Hepatocyte (in vitro differentiated cells): ENCODE results near the gene NPR1. TPM values are rescaled to one million over a fixed set of nuclear protein-coding genes. Genes with fewer than 3 reads are reported as not detected.
"Not testable (repeated sequence)": the region's sequence is repeated elsewhere in the genome, so short reads cannot be mapped to it uniquely, and the experiment has no call there.

ENCODE experiments used
- DNase-seq: peaks from one replicate; pipeline ENCODE4 v3.0.0-alpha.2; 2016; ENCODE audit warnings: low spot score
- H2AFZ ChIP-seq: fragments of 200-600 bp; sonication (generic); 2 replicates; pipeline ENCODE4 v1.6.0; 2016; ENCODE audit warnings: antibody characterized with exemption, mild to moderate bottlenecking
- H3K27ac ChIP-seq: fragments of 200-600 bp; sonication (generic); 2 replicates; pipeline ENCODE4 v1.5.1; 2016; ENCODE audit warnings: mild to moderate bottlenecking
- H3K27me3 ChIP-seq: fragments of 200-600 bp; sonication (generic); 2 replicates; pipeline ENCODE4 v1.6.1; 2016
- H3K36me3 ChIP-seq: fragments of 200-600 bp; sonication (generic); replicated peaks from 2 replicates; pipeline ENCODE4 v1.5.1; 2016; ENCODE audit warnings: low read depth; ENCODE audit not compliant: insufficient read depth
- H3K4me1 ChIP-seq: fragments of 200-600 bp; sonication (generic); 2 replicates; pipeline ENCODE4 v1.5.1; 2016; ENCODE audit warnings: mild to moderate bottlenecking, moderate library complexity; ENCODE audit not compliant: insufficient read depth
- H3K4me2 ChIP-seq: fragments of 200-600 bp; sonication (generic); 2 replicates; pipeline ENCODE4 v1.6.0; 2016
- H3K4me3 ChIP-seq: fragments of 200-600 bp; sonication (generic); 2 replicates; pipeline ENCODE4 v1.5.1; 2016; ENCODE audit warnings: mild to moderate bottlenecking
- H3K79me2 ChIP-seq: fragments of 200-600 bp; sonication (generic); 2 replicates; pipeline ENCODE4 v1.6.0; 2017; ENCODE audit warnings: mild to moderate bottlenecking
- H3K9me2 ChIP-seq: fragments of 200-600 bp; sonication (generic); replicated peaks from 2 replicates; pipeline ENCODE4 v1.6.0; 2017; ENCODE audit warnings: mild to moderate bottlenecking; ENCODE audit not compliant: insufficient read depth
- H3K9me3 ChIP-seq: fragments of 200-600 bp; sonication (generic); 2 replicates; pipeline ENCODE4 v1.5.1; 2016; ENCODE audit warnings: low read depth, mild to moderate bottlenecking
- H4K20me1 ChIP-seq: fragments of 200-600 bp; sonication (generic); 2 replicates; pipeline ENCODE4 v1.6.0; 2016; ENCODE audit warnings: mild to moderate bottlenecking; ENCODE audit not compliant: insufficient read depth, poor library complexity, severe bottlenecking
- EZH2 ChIP-seq: fragments of 200-600 bp; sonication (generic); IDR thresholded peaks from 2 replicates; pipeline ENCODE4 v1.6.1; 2016; ENCODE audit warnings: antibody characterized with exemption, mild to moderate bottlenecking, borderline replicate concordance
- EZH2phosphoT487 ChIP-seq: fragments of 200-600 bp; sonication (generic); IDR thresholded peaks from one replicate; pipeline ENCODE4 v1.6.1; 2018; ENCODE audit warnings: antibody characterized with exemption, mild to moderate bottlenecking, low read depth, moderate library complexity; ENCODE audit not compliant: unreplicated experiment, severe bottlenecking
- WGBS: methylation state at CpG from one replicate; pipeline ENCODE4 v1.1.6; 2016; ENCODE audit warnings: low lambda C conversion rate; ENCODE audit errors: missing lambda C conversion rate; 5-methylcytosine and 5-hydroxymethylcytosine counted together
- polyA plus RNA-seq: library from polyadenylated mRNA; unstranded; fragments of >200 nt; fragmentation: Nextera tagmentation; extraction: Ambion mirVana; gene quantifications from 2 replicates; pipeline ENCODE4 v1.2.1, GENCODE V29; 2016
- total RNA-seq: library from RNA; depleted of rRNA; stranded (reverse); fragments of >200 nt; gene quantifications from 2 replicates; pipeline ENCODE4 v1.2.3, GENCODE V29; 2014
- TF ChIP-seq, protein P1 (sequence below): fragments of 200-600 bp; sonication (generic); IDR thresholded peaks from 2 replicates; pipeline ENCODE4 v1.5.1; 2016; ENCODE audit warnings: antibody characterized with exemption, mild to moderate bottlenecking; ENCODE audit not compliant: poor library complexity

NPR1 gene
- total and polyA plus RNA-seq, 2 experiments from 2014 or later = 2.8 to 3.0 TPM

DNA sequence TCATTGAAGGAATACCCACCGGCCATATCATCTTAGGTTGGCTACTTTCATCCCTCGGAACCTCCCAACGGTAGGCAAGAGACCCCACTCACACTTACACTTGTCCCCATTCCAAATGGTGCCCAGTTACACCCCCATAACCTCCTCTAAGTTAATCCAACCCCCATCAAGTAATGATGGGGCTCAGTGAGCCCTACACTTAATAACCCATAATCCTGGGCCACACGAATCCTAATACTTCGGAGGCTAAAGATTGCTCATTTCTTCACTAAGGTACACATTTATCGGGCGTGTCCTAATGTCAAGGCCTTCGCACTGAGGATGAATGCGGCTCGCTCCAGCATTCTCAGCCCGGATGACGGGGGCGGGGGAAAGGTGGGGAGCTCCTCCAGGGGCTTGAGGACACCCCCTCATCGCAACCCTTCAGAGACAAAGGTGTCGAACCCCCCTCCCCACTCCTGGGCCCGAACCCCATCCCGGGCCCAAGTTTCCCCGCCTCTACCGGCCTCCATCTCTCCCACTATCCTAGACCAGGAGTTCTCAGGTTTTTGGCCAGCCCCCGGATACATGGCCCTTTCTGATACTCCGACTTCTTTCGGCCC lies 8.1 kb upstream of the NPR1 start:
- no peak overlapping the region for H2AFZ ChIP-seq
- H3K9me3 ChIP-seq = no peaks in the 10 kb centered on the region
- no peaks in the 10 kb centered on the region for H3K27me3 ChIP-seq
- H3K4me3 ChIP-seq = peak overlapping the region; percentile 23
- DNase-seq = no peak
- WGBS = 3% methylated on average over 15 of the region's 22 CpGs
- H3K4me2 ChIP-seq = peak overlapping the region; percentile 88
- H3K27ac ChIP-seq = peak overlapping the region; percentile 75
- TF ChIP-seq EZH2 (no peak), EZH2phosphoT487 (no peak)
- TF ChIP-seq, protein P1, sequence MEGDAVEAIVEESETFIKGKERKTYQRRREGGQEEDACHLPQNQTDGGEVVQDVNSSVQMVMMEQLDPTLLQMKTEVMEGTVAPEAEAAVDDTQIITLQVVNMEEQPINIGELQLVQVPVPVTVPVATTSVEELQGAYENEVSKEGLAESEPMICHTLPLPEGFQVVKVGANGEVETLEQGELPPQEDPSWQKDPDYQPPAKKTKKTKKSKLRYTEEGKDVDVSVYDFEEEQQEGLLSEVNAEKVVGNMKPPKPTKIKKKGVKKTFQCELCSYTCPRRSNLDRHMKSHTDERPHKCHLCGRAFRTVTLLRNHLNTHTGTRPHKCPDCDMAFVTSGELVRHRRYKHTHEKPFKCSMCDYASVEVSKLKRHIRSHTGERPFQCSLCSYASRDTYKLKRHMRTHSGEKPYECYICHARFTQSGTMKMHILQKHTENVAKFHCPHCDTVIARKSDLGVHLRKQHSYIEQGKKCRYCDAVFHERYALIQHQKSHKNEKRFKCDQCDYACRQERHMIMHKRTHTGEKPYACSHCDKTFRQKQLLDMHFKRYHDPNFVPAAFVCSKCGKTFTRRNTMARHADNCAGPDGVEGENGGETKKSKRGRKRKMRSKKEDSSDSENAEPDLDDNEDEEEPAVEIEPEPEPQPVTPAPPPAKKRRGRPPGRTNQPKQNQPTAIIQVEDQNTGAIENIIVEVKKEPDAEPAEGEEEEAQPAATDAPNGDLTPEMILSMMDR = no peak
- peaks cover 8% of the 10 kb centered on the region for H3K4me1 ChIP-seq
- H3K36me3 ChIP-seq = no peaks in the 10 kb centered on the region
- no peaks in the 10 kb centered on the region for H4K20me1 ChIP-seq
- peaks cover 30% of the 10 kb centered on the region for H3K79me2 ChIP-seq
- H3K9me2 ChIP-seq = no peaks in the 10 kb centered on the region

DNA sequence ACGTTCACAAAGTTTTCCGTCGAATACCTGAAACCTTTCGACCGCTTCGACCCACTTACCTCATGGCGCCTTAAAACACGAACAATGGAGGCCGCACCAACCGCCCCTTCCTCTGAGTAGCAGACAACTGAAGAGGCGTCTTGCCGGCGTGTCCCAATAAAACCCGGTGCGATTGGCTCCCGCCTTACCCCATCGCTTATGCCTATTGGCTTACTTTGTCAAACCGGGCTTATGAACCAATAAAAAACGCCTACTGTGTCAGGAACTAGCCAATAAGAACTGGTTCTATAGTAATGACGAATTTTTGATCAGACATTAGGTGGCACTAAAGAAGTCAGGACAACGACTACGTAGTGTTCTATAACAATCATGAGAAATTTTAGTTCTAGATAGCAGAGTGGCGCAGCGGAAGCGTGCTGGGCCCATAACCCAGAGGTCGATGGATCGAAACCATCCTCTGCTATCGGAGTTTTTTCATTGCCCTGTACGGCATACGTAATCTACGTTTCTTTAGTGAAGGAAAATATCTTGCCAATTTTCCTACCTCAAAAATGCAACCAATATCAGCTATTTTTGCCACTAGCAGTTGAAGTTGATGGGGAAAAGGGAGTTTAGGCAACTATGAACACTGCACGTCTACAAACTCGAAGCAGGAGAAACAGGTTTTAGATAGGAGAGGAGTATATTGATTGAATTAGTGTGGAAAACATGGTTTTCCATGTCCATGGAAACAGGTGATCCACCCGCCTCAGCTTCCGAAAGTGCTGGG lies 7.4 kb upstream of the NPR1 start, which contains the start of gene ILF2:
Gene ILF2, minus strand, starts transcription at position 135 of the 769 bp plus-strand sequence. Its CDS starts 71 bp downstream, at position 64.
- peaks cover 8% of the 10 kb centered on the region for H3K4me1 ChIP-seq
- WGBS = under 1% methylated on average over 35 of the region's 35 CpGs
- H3K27me3 ChIP-seq = no peaks in the 10 kb centered on the region

DNA sequence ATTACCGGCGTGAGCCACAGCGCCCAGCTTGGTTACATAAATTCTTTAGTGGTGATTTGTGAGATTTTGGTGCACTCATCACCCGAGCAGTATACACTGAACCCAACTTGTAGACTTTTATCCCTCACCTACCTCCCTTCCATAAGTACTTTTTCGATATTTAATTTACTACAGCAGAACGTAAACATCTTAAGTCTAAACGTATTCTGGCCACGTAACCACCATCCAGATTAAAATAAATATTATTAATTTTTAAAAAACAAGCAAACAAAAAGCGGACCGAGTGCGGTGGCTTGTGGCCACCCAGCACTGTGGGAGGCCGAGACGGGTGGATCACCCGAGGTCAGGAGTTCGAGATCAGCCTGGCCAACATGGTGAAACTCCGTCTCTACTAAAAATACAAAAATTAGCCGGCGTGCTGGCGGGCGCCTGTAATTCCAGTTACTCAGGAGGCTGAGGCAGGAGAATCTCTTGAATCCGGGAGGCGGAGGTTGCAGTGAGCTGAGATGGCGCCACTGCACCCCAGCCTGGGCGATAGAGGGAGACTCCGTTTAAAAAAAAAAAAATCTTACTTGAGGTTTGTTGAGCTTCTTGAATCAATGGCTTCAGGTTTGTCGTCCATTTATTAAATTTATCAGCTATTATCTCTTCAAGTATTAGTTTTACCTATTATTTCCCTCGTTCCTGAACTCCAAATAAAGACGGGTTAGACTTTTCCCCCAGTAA lies 6.7 kb upstream of the NPR1 start:
- H4K20me1 ChIP-seq, H3K9me3 ChIP-seq, H3K4me1 ChIP-seq, H3K9me2 ChIP-seq, DNase-seq, H3K27me3 ChIP-seq, H3K36me3 ChIP-seq: not testable (repeated sequence)
- H3K4me2 ChIP-seq = peak overlapping the region; percentile 71
- H3K79me2 ChIP-seq = peaks cover 30% of the 10 kb centered on the region
- 9% methylated on average over 28 of the region's 28 CpGs for WGBS
- peak overlapping the region; percentile 65 for H2AFZ ChIP-seq
- peak overlapping the region; percentile 27 for H3K4me3 ChIP-seq
- H3K27ac ChIP-seq = peak overlapping the region; percentile 67

More for the DNA sequence above, 7.4 kb upstream of the NPR1 start, which contains the start of gene ILF2:
- no peaks in the 10 kb centered on the region for H3K9me2 ChIP-seq
- TF ChIP-seq EZH2phosphoT487 (no peak), EZH2 (no peak)
- TF ChIP-seq, protein P1 = no peak
- peak; percentile 97 for DNase-seq
- H2AFZ ChIP-seq = peak within 1 kb of the TSS; percentile 65
- H3K27ac ChIP-seq = peak within 1 kb of the TSS; percentile 75
- no peaks in the 10 kb centered on the region for H3K36me3 ChIP-seq
- no peaks in the 10 kb centered on the region for H4K20me1 ChIP-seq
- H3K9me3 ChIP-seq = no peaks in the 10 kb centered on the region
- H3K79me2 ChIP-seq = peaks cover 30% of the 10 kb centered on the region
- H3K4me3 ChIP-seq = peak within 1 kb of the TSS; percentile 27
- peak within 1 kb of the TSS; percentile 88 for H3K4me2 ChIP-seq

DNA sequence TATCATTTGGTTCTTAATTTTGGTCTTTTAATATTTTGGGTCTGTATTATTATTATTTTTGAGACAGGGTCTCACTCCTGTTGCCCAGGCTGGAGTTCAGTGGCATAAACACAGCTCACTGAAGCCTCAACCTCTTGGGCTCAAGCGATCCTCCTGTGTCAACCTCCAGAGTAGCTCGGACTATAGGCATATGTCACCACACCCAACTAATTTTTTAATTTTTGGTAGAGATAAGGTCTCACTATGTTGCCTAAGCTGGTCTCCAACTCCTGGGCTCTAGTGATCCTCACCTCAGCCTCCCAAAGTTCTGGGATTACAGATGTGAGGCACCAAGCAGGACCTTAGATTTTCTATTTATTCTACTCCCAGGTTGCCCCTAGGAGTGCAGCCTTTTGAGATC lies 5.0 kb upstream of the NPR1 start:
- Histone ChIP-seq H3K36me3 (no peaks in the 10 kb centered on the region), H3K4me2 (no peak overlapping the region), H3K79me2 (peaks cover 21% of the 10 kb centered on the region), H3K27me3 (peaks cover 8% of the 10 kb centered on the region), H3K27ac (no peak overlapping the region), H3K4me1 (peaks cover 19% of the 10 kb centered on the region), H3K9me2 (no peaks in the 10 kb centered on the region), H4K20me1 (no peaks in the 10 kb centered on the region), H3K4me3 (no peak overlapping the region), H2AFZ (no peak overlapping the region), H3K9me3 (no peaks in the 10 kb centered on the region)
- 95% methylated on average over 2 of the region's 2 CpGs for WGBS
- no peak for DNase-seq
- no peak for TF ChIP-seq EZH2
